Activated gamma-delta T cell (primary cell): ENCODE results near the gene DAZAP1.
"Not testable (repeated sequence)": the region's sequence is repeated elsewhere in the genome, so short reads cannot be mapped to it uniquely, and the experiment has no call there.

Experiments
- DNase-seq: peaks from one replicate; lab custom pipeline; 2025; lab: John Stamatoyannopoulos, UW

Gene DAZAP1

GRCh38 chr19:1472231-1473084, 65.1 kb downstream of the DAZAP1 start:
- DNase-seq: no peak

- DNase-seq: no peak
Measured at GRCh38 chr19:1473085-1473851, 65.9 kb downstream of the DAZAP1 start.

GRCh38 chr19:1474011-1474764, 66.8 kb downstream of the DAZAP1 start:
- DNase-seq: no peak

GRCh38 chr19:1474765-1475351, 67.5 kb downstream of the DAZAP1 start:
- no peak for DNase-seq

- no peak for DNase-seq
Measured at GRCh38 chr19:1475751-1476437, 68.5 kb downstream of the DAZAP1 start.

GRCh38 chr19:1477056-1477455, 69.7 kb downstream of the DAZAP1 start:
- not testable (repeated sequence) for DNase-seq

GRCh38 chr19:1478934-1479707, 71.7 kb downstream of the DAZAP1 start, which contains the start of gene C19orf25:
C19orf25 (minus strand) TSS chr19:1479215; CDS start chr19:1478903, 312 bp downstream.
- peak; percentile 79 for DNase-seq

GRCh38 chr19:1481224-1481892, 74.0 kb downstream of the DAZAP1 start:
- no peak for DNase-seq

- no peak for DNase-seq
Measured at GRCh38 chr19:1481893-1482360, 74.5 kb downstream of the DAZAP1 start.

GRCh38 chr19:1482361-1483130, 75.2 kb downstream of the DAZAP1 start:
- no peak for DNase-seq

- no peak for DNase-seq
Measured at GRCh38 chr19:1483131-1483978, 76.0 kb downstream of the DAZAP1 start.

- DNase-seq: no peak
Measured at GRCh38 chr19:1483979-1484428, 76.6 kb downstream of the DAZAP1 start.
